Measurements from ENCODE around the gene TPPP2. TPM values are rescaled to one million over a fixed set of nuclear protein-coding genes. Genes with fewer than 3 reads are reported as not detected.
A peak's percentile ranks its signal among the peaks of the same experiment; 100 is the strongest.
"Not testable (repeated sequence)": the region's sequence is repeated elsewhere in the genome, so short reads cannot be mapped to it uniquely, and the experiment has no call there.

Gene TPPP2
- total RNA-seq, 1 donor, result not detected

DNA sequence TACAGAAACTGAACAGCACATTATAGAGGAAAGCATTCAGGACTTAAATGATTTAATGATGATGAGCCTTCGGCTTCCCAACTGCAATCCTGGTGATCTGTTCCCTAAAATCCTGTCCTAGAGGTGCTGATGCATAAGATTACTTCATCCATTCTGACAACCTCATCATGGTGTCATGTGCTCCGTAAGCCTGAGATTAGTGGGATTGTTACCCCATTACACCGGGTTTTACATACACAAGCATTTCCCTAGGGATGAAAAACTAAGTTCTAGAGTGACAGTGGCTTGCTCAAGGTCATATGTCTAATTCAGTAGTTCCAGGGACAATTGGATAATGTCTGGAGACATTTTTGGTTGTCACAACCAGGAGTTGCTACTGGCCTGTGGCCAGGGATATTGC, 7.1 kb downstream of the TPPP2 start:
- H3K4me3 ChIP-seq (ENCODE audit: low read depth, low read length), result no peak overlapping the region
- no peak for DNase-seq (ENCODE audit: low read depth)
- TF ChIP-seq, protein P1, sequence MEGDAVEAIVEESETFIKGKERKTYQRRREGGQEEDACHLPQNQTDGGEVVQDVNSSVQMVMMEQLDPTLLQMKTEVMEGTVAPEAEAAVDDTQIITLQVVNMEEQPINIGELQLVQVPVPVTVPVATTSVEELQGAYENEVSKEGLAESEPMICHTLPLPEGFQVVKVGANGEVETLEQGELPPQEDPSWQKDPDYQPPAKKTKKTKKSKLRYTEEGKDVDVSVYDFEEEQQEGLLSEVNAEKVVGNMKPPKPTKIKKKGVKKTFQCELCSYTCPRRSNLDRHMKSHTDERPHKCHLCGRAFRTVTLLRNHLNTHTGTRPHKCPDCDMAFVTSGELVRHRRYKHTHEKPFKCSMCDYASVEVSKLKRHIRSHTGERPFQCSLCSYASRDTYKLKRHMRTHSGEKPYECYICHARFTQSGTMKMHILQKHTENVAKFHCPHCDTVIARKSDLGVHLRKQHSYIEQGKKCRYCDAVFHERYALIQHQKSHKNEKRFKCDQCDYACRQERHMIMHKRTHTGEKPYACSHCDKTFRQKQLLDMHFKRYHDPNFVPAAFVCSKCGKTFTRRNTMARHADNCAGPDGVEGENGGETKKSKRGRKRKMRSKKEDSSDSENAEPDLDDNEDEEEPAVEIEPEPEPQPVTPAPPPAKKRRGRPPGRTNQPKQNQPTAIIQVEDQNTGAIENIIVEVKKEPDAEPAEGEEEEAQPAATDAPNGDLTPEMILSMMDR (IDR thresholded peaks at IDR 0.05; ENCODE audit: insufficient read depth, low read depth, low read length), result no peak

DNA sequence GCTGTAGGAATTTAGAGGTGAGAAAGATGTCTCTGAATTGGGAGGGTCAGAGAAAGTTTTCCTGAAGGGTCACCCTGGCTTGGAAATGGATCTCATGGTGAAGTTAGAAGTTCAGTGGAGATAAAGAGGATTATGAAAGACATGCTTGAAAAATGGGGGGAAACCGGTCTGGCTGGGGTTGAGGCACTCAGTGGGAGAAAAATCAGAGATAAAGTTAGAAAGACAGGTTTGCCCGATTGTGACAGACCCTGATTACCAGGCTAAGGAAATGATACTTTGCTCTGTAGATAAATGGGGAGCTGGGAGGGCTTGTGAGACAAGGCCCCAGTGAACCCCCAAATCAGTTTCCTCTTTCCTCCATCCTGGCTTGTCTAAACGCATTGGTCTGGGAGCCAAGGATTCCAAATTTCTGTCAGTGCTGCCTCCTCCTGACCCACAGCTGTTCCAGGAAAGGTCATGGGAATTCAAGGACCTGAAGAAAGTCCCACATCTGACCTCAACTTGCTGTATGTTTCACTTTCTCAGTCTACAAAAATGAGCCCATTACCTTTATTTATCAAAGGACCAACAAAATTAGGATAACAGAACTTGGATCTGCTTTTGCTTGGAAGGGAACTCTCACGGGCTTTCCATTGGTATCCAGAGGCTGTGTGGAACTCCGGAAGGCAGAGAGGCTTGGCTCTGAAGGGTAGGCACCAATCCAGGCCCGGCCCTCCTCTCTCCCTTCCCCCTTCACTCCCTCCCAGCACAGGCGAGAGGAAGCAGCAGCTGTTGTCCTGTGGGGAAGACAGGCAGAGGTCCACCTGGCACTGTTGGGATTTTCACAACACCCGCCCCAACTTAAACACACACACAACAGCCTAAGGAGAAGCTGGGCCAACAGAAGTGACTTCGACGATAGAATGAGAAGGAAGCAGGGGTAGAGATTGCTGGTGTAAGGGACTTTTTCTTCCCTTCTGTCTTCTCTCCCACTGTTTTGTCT, 8.7 kb downstream of the TPPP2 start:
- H3K4me3 ChIP-seq (ENCODE audit: low read depth, low read length), result no peak overlapping the region
- peak; percentile 67 for DNase-seq (ENCODE audit: low read depth)
- TF ChIP-seq, protein P1 (IDR thresholded peaks at IDR 0.05; ENCODE audit: insufficient read depth, low read depth, low read length), result no peak

DNA sequence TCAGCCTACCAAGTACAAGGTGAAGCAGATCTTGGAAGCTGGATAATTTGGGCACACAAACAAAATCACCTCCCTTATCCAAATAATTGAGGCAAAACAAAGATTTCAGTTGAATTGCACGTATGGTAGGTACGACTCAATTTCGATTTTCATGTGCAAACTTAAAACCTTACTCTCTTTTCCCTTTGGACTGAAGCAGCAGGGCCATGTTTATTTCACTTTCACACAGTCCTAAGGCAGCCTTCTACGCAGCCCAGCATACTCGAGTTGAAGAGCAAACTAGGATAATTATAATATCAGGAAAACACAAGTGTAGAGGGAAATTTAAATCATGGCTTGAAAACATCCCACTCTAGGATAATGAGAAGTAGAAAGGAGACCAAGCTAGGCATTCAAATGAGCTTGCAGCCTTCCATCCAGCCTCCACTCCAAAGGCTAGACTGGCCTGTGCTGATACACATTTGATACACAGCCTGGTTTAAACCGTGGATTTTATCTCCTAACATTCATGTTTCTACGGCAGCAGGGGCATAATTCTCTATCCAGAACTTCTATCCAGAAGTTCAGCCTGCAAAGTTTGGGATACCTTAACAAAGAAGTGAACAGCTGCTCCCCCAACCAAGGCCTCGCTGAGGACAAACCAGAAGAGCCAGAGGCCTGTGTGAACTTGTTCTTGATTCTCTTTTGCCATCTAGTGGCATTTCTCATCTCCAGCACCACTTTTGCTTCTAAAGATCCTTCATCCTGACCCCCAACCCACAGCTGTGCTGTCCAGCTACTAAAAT, 9.8 kb downstream of the TPPP2 start:
- peak; percentile 72 for DNase-seq (ENCODE audit: low read depth)
- TF ChIP-seq, protein P1 (IDR thresholded peaks at IDR 0.05; ENCODE audit: insufficient read depth, low read depth, low read length), result peak; percentile 73

DNA sequence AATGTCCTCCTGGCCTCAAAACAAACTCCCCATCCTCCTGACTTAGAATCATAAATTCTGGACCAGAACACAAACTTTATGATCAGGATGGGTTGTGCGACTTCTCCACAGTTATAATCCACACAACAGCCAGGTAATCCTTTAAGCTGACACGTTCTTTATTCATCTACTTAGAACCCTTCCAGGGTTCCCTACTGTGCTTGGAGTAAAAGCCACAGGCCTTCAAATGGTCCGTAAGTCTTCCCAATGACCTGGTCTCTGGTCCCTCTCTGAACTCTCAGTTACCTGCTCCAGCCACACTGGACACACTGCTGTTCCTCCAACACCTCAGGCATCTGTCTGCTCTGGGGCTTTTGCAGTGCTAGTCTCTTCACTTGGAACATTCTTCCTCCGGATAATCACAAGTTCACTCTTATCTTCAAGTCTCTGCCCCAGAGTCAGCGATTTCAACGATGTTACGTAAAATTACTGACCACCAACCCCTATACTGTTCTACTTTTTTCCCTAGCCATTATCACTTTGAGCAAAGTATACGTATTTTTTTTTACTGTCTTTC, 10.4 kb downstream of the TPPP2 start:
- TF ChIP-seq, protein P1 (IDR thresholded peaks at IDR 0.05; ENCODE audit: insufficient read depth, low read depth, low read length), result no peak
- DNase-seq (ENCODE audit: low read depth), result no peak
- H3K4me3 ChIP-seq (ENCODE audit: low read depth, low read length), result no peak overlapping the region

More for the DNA sequence above, 9.8 kb downstream of the TPPP2 start:
- no peak overlapping the region for H3K4me3 ChIP-seq (ENCODE audit: low read depth, low read length)

DNA sequence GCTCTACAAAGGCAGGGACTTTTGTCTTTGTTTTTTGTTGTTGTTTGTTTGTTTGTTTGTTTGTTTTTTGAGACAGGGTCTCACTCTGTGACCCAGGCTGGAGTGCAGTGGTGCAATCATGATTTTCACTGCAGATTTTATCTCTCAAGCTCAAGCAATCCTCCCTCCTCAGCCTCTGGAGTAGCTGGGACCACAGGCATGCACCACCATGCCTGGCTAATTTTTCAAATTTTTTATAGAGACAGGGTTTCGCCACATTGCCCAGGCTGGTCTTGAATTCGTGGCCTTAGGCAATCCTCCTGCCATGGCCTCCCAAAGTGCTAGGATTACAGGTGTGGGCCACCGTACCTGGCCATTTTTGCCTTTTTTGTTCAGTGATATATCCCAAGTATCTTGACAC, 10.9 kb downstream of the TPPP2 start:
- H3K4me3 ChIP-seq (ENCODE audit: low read depth, low read length); DNase-seq (ENCODE audit: low read depth): not testable (repeated sequence)

DNA sequence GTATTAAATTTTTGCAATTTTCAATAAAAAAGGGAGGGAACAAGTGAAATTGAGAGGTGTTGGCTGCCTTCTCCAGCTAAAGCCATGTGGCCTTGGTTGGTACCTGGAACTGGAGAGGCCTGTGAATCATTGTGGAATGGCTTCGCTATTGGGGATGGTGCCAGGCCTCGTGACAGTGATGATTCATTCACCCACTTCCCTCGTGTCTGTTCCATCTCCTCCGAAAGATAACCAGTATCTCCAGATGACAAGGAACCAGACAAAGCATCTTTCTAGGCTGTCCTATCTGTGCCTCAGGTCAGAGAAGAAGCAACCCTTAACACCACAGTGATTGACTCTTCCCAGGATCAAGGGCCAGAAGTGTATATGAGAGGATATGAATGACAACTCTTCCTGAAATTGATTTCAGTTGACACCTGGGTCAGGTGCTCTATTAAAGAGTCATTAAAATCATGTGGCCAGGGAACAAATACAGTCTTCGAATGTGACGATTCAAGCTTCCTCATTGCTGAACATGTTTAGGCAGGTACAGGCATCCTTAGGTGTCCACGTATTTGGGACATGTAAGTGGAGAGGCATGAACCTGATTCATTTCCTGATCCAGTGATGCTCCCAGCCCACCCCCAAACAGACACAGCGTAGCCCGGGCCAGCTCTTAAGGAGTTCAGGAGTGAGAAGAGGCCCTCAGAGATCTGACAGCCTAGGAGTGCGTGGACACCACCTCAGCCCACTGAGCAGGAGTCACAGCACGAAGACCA, 11.8 kb downstream of the TPPP2 start, which contains the start of gene RNASE7:
Gene RNASE7 (plus strand): TSS at position 687 of the 758 bp plus-strand sequence. CDS start 631 bp downstream, outside the sequence.
- TF ChIP-seq, protein P1 (IDR thresholded peaks at IDR 0.05; ENCODE audit: insufficient read depth, low read depth, low read length), result no peak
- DNase-seq (ENCODE audit: low read depth), result peak; percentile 16
- H3K4me3 ChIP-seq (ENCODE audit: low read depth, low read length), result no peak within 1 kb of the TSS

Data from fibroblast of villous mesenchyme (primary cell).